Activated CD4-positive, alpha-beta T cell treated with anti-CD3 and anti-CD28 coated beads, Interleukin-2, amount 50 U/mL, for 1 hour (primary cell): Measurements from ENCODE around the gene KIRREL2.
A peak's percentile ranks its signal among the peaks of the same experiment; 100 is the strongest.
"Not testable (repeated sequence)": the region's sequence is repeated elsewhere in the genome, so short reads cannot be mapped to it uniquely, and the experiment has no call there.

ENCODE experiments used
- DNase-seq: peaks from one replicate; pipeline ENCODE4 v3.0.0-alpha.2; 2020

Gene KIRREL2

DNA sequence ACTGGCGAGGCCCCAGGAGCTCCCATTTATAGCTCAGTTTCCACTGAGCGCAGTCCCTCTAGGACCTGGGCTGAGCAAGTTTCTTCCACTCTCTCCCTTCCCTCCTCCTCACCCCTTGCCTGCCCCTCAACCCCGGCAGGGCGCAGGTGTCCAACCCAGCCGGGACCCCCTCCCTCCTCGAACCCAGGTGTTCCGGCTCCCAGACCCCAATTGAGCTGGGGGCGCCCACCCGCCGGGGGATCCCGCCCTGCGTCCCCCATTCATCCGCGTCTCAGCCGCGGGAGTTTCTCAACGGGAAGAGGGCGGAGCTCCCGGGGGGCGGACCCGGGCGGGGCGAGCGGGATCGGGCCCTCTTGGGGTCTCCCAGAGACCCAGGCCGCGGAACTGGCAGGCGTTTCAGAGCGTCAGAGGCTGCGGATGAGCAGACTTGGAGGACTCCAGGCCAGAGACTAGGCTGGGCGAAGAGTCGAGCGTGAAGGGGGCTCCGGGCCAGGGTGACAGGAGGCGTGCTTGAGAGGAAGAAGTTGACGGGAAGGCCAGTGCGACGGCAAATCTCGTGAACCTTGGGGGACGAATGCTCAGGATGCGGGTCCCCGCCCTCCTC, at the start of gene KIRREL2:
Gene KIRREL2 (plus strand): TSS at position 366 of the 604 bp plus-strand sequence. CDS start 209 bp downstream, at position 575.
- no peak for DNase-seq

DNA sequence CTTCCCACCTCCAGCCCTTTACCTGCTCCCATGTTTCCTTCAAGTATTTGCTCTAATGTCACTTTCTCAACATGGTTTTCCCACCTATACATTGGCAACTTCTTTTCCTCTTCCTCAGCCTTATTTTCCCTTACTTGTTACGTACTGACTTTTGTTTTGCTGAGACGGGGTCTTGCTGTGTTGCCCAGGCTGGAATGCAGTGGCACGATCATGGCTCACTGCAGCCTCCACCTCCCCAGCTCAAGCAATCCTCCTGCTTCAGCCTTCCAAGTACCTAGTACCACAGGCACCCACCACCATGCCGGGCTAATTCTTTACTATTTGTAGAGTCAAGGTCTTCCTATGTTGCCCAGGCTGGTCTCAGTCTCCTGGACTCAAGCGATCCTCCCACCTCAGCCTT, 49.1 kb upstream of the KIRREL2 start:
- DNase-seq, result no peak

GRCh38 chr19:35811317-35812219, 45.1 kb upstream of the KIRREL2 start:
- DNase-seq, result no peak

DNA sequence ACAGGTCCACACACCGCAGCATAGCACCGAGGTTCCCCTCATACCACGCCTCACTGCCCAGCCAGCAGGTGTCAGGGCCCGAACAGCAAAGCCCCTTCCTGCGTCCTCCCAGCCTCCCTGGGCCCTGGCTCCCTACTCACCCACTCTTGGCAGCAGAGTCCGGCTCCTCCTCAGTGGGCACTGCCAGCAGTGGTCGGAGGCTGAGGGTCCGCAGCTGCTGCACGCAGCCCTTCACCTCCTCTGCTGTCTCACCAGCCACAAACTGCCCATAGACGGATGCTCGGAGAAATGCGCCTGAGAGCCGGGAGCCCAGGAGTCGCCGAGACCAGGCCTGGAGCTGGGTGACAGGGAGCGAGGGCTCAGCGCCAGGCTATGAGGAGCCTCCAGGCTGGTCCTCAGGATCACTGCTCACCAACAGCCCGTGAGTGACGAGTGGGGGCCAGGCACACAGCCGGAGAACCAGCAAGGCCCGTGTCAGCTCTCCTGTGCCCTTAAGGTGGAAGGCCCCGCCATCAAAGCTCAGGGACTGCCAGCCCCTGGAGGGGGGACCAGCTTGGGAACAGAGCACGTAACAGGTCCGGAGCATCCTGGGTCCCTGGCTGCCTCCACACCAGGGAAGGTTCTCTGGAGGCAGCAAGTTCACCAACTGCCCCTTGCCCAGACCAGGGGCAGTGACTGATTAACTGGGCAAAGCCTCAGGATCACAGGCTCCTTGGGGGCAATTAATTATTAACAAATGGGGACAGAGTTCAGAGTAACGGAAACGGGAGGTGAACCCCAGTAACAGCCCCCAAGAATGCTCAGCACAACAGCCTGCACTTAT, 44.3 kb upstream of the KIRREL2 start, which contains the start of gene PRODH2:
Gene PRODH2 (minus strand): TSS at position 626 of the 823 bp plus-strand sequence. CDS start 40 bp downstream, at position 586.
- no peak for DNase-seq

GRCh38 chr19:35813043-35813890, 43.4 kb upstream of the KIRREL2 start:
- no peak for DNase-seq

- DNase-seq, result no peak
These were observed 40.4 kb upstream of the KIRREL2 start for GRCh38 chr19:35816262-35816661.

GRCh38 chr19:35816846-35817245, 39.9 kb upstream of the KIRREL2 start:
- no peak for DNase-seq

DNA sequence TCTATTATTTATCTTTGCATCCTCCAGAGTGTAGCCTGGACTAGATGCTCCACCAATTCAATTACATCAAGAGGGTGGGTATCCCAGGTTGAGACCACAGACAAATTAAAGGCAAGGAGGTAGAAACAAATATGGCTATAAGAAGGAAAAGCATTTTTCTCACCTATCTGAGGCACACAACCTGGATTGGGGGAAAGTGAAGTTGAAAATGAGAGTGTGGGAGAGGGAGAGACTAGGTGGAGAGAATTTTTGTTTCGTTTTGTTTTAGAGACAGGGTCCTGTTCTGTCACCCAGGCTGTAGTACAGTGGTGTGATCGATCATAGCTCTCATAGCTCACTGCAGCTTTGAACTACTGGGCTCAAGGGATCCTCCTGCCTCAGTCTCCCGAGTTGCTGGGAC, 38.3 kb upstream of the KIRREL2 start:
- DNase-seq, result no peak

GRCh38 chr19:35822579-35822978, 34.1 kb upstream of the KIRREL2 start:
- no peak for DNase-seq

DNA sequence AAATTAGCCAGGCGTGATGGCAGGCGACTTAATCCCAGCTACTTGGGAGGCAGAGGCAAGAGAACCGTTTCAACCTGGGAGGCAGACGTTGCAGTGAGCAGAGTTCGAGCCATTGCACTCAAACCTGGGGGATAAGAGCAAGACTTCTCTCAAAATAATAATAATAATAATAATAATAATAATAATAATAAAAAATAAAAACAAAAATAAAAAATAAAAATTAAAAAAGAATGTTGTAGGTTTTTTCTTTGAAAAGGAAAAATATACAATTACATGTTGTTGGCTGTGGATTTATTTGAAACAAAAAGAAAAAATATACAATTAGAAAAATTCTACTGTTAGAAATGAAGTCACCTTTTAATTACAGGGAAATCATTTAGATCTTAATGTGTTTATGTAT, 32.6 kb upstream of the KIRREL2 start:
- DNase-seq, result no peak

GRCh38 chr19:35828692-35829301, 27.9 kb upstream of the KIRREL2 start:
- DNase-seq, result peak; percentile 52

- no peak for DNase-seq
These were observed 25.7 kb upstream of the KIRREL2 start for GRCh38 chr19:35830986-35831385.

DNA sequence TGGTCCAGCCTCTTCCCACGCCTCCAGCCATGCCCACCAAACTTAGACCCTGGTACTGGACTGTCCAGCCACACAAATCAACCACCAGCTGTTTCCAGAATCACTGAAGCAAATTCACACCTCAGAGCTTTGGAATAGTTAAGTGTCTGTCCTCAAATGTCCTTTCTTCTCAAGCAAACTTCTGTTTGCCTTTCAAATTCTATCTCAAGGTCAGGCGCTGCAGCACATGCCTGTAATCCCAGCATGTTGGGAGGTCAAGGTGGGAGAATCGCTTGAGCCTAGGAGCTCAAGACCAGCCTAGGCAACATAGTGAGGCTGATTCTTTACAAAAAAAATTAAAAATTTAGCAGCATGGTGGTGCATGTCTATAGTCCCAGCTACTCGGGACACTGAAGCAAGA, 24.7 kb upstream of the KIRREL2 start:
- DNase-seq, result no peak

- no peak for DNase-seq
These were observed 22.7 kb upstream of the KIRREL2 start for GRCh38 chr19:35833972-35834371.

GRCh38 chr19:35836096-35836495, 20.6 kb upstream of the KIRREL2 start:
- not testable (repeated sequence) for DNase-seq

- DNase-seq, result no peak
These were observed 14.6 kb upstream of the KIRREL2 start for GRCh38 chr19:35841961-35842595.

GRCh38 chr19:35842666-35843272, 13.9 kb upstream of the KIRREL2 start:
- no peak for DNase-seq

GRCh38 chr19:35843676-35844481, 12.8 kb upstream of the KIRREL2 start:
- no peak for DNase-seq

GRCh38 chr19:35844482-35845214, 12.1 kb upstream of the KIRREL2 start:
- no peak for DNase-seq
